C4-2B (cell line): Measurements from ENCODE around the gene MYBPHL.

Experiments
- CTCF ChIP-seq: fragments of 450-650 bp; conservative IDR thresholded peaks from 2 replicates; pipeline ENCODE4 v1.5.1; 2017; ENCODE audit warnings: mild to moderate bottlenecking
- ZFX ChIP-seq: fragments of 450-650 bp; IDR thresholded peaks from 2 replicates; pipeline ENCODE4 v1.6.1; 2017

GRCh38 chr1:109257682-109258421, 49.0 kb downstream of the MYBPHL start:
- no peak for TF ChIP-seq CTCF
- TF ChIP-seq ZFX, result no peak
